Activated naive CD8-positive, alpha-beta T cell (primary cell): Measurements from ENCODE around the gene ADGRG3.

Source experiments
- H3K27ac Mint-ChIP-seq: one replicate; pipeline ENCODE4 v1.8.0; 2021; ENCODE audit warnings: mixed read lengths
- H3K27me3 Mint-ChIP-seq: one replicate; pipeline ENCODE4 v1.8.0; 2021; ENCODE audit warnings: mixed read lengths
- H3K36me3 Mint-ChIP-seq: one replicate; pipeline ENCODE4 v1.8.0; 2021; ENCODE audit warnings: mixed read lengths
- H3K4me1 Mint-ChIP-seq: one replicate; pipeline ENCODE4 v1.8.0; 2021; ENCODE audit warnings: low read depth, mixed read lengths
- H3K4me3 Mint-ChIP-seq: one replicate; pipeline ENCODE4 v1.8.0; 2021; ENCODE audit warnings: mild to moderate bottlenecking, mixed read lengths
- H3K9me3 Mint-ChIP-seq: one replicate; pipeline ENCODE4 v1.8.0; 2021; ENCODE audit warnings: low read depth, mixed read lengths

Gene ADGRG3

DNA sequence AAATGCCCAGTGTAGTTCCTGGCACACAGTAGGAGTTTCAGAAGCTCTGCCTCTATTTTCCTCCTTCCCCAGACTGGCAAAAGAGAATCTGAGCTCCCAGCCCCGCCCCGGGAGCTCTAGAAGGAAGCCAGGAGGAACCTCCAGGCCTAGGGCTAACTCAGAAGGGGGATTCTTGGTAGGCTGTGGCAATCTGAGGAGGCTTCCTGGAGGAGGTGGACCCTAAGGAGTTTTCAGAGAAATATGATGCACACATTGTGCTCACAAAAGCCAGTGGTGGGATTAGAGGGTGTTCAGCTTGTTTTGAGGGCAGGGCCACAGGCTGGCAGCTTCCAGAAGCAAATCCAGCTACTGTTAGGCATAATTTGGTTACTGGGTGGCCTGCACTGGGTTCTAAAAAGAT lies 29.7 kb upstream of the ADGRG3 start:
- no peaks in the 10 kb centered on the region for H3K9me3 Mint-ChIP-seq

DNA sequence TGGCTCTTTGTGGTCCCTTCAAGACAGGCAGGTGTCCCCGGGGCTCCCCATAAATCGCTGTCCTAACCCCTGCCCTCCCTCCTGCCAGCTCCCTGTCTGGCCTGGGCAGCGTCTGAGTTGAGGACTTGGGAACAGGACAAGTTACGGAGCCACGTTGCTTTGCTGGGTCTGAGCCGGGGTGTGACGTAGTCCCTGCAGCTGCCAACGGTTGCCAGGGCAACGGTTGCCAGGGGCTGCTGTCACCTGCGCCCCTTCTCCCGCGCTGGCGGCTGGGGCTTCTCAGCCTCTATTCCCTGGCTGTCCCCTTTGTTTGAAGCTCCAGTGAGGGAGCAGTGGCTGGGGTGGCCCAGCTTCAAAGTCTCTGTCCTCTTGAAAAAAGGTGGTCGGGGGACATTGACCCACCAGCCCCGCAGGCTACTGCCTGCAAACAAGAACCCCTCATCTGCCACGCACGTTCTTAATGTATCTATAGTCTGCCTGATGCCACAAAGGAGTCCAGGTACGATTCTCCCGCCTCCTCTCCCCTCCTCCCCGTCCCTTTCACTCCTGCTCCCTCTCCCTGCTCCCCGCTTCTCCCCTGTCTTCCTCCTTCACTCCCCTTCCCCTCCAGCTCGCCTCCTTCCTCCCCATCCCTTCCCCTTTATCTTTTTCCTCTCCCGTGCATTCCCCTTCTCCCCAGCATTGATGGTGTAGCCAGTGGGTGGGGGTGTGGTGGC lies 28.8 kb upstream of the ADGRG3 start:
- Mint-ChIP-seq H3K4me3 (no peak overlapping the region), H3K36me3 (no peaks in the 10 kb centered on the region), H3K27ac (no peak overlapping the region), H3K4me1 (peaks cover 3% of the 10 kb centered on the region), H3K9me3 (no peaks in the 10 kb centered on the region), H3K27me3 (no peaks in the 10 kb centered on the region)

More for the DNA sequence above, 29.7 kb upstream of the ADGRG3 start:
- Mint-ChIP-seq H3K27ac (no peak overlapping the region), H3K36me3 (no peaks in the 10 kb centered on the region), H3K27me3 (no peaks in the 10 kb centered on the region), H3K4me1 (peaks cover 3% of the 10 kb centered on the region), H3K4me3 (no peak overlapping the region)

DNA sequence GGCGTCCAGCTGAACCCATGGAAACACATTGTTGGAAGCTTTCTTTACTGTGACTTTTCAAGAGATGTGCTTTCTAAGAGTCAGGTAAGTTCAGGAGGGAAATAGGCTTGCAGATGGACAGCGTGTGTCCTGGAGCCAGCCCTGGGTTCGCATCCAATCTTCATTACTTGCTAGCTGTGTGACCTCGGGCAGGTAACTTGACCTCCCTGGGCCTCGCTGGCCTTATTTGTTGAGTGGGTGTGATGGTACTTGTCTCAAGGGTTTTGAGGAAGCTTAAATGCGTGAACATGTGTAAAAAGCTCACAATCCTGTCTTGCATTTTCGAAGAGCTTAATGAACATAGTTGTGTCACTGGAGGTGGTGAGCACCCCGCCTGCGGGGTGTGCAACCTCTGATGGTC lies 27.9 kb upstream of the ADGRG3 start:
- H3K4me3 Mint-ChIP-seq = no peak overlapping the region
- H3K4me1 Mint-ChIP-seq = peaks cover 3% of the 10 kb centered on the region
- no peaks in the 10 kb centered on the region for H3K27me3 Mint-ChIP-seq
- H3K9me3 Mint-ChIP-seq = no peaks in the 10 kb centered on the region
- peak overlapping the region; percentile 42 for H3K27ac Mint-ChIP-seq
- H3K36me3 Mint-ChIP-seq = no peaks in the 10 kb centered on the region

DNA sequence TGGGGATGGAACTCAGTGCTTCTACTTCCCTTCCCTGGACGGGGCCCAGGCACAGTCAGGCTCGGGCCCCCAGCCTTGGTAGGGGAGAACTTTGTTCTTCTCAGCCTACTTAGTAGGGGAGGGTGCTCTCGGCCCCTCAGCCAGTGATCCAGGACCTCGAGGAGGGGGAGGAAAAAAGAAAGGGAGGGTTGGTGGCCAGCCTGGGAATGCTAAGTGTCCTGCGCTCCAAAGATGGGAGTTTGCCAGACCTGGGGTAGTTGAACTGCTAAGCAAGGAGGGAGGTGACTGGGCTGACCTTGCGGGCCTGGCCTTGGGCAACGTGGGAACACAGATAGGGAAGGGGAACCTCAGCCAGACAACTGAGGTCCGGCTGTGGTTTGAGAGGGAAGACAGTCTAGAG lies 27.5 kb upstream of the ADGRG3 start:
- no peak overlapping the region for H3K4me3 Mint-ChIP-seq
- H3K9me3 Mint-ChIP-seq = no peaks in the 10 kb centered on the region

DNA sequence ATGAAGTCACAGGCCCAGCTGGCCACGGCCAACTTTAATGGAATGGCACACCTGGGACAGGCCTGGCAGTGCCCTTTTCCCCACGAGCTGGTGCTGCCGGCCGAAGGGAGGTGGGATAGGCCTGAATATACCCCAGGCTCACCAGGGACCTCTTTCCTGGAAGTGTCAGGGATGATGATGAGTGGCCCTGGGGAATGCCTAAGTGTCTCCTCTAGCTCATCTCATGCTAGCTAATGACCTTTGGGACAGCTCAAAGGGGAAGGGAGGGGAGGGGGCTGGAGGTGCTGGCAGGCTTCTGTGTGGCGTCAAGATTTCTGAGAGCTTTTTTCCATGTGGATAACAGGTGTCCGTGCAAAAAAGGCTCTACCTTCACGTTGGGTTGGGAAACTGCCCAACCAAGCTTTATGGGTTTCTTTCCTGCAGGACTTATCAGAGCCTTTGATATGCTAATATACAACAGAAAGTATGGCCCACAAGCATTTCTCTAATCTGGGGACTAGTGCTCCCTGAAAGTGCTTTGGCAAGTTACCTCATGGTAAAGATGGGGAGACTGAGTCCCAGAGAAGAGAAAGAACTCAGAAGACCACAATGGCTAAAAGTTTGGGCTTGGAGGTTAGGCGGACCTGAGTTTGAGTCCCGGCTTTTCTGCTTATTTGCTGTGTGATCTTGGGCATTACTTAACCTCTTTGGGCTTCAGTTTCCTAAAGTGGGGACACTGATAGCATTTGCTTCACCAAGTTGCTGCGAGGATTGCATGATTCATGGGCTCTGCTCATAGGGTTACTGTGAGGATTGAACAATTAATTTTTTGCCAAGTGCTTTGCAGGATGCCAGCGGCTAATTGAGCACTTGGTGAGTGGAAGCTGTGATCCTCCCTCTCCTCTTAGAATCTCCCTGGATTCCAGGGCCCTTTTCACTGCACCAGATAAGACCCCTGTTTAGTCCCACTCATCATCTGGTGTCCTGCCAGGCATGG lies 25.7 kb upstream of the ADGRG3 start:
- Mint-ChIP-seq H3K36me3 (no peaks in the 10 kb centered on the region), H3K4me1 (peaks cover 10% of the 10 kb centered on the region), H3K4me3 (no peak overlapping the region), H3K27me3 (no peaks in the 10 kb centered on the region), H3K9me3 (no peaks in the 10 kb centered on the region), H3K27ac (peak overlapping the region; percentile 16)

More for the DNA sequence above, 27.5 kb upstream of the ADGRG3 start:
- H3K27me3 Mint-ChIP-seq = no peaks in the 10 kb centered on the region
- peak overlapping the region; percentile 42 for H3K27ac Mint-ChIP-seq
- H3K36me3 Mint-ChIP-seq = no peaks in the 10 kb centered on the region
- peaks cover 3% of the 10 kb centered on the region for H3K4me1 Mint-ChIP-seq

DNA sequence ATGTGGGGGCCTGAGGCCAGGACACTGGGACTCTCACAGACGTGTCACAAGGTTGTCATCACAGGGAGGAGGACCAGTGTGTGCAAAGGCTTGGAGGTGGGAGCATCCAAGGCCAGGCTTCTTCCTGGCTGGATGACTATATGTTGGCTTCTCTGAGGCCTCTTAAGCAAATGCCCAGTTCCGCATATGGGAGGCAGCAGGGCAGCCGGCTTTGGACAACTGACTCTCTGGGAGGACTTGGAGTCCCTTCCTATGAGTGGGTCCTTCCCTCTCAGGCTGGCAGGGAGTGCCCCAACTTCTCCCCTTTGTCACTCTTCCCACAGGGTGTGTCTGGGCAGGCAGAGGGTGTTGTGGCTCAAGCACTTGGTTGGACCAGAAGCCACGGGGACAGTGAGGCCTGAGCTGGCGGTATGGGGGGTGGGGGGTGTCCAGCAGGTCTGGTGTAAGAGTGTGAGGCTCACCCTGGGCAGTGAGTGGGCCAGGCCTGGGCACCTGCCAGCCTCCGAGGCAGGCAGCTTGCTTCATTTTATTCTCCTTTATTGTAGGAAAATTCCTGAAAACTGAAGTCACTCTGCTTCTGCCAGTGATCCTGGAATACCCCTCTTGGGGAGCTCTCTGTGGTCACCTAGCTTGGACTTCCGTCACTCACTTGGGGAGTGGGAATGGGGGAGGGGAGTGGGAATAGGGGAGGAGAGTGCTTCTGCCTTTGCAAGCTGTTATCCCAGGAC lies 24.8 kb upstream of the ADGRG3 start:
- Mint-ChIP-seq H3K4me1 (peaks cover 19% of the 10 kb centered on the region), H3K4me3 (no peak overlapping the region), H3K27ac (no peak overlapping the region), H3K27me3 (no peaks in the 10 kb centered on the region), H3K9me3 (no peaks in the 10 kb centered on the region), H3K36me3 (no peaks in the 10 kb centered on the region)

DNA sequence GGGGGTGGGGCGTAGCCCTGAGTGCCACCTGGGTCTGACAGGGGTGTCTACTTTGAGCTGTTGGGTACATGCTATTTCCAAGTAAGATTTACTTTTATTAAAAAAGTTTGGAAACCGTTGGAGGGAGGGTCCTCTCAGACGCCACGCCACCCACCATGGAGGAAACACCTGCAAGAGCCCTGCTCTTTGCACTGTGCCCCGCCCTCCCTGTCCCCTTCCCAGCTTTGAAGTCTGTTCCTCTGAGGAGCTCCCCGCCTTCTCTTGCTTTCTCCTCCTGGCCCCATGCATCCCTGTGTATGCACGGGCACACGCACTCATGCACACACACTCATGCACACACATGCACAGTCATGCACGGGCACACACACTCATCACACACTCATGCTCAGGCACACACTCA lies 24.2 kb upstream of the ADGRG3 start:
- no peak overlapping the region for H3K27ac Mint-ChIP-seq
- H3K4me1 Mint-ChIP-seq = peaks cover 24% of the 10 kb centered on the region
- no peaks in the 10 kb centered on the region for H3K36me3 Mint-ChIP-seq
- H3K9me3 Mint-ChIP-seq = no peaks in the 10 kb centered on the region
- H3K4me3 Mint-ChIP-seq = no peak overlapping the region
- H3K27me3 Mint-ChIP-seq = no peaks in the 10 kb centered on the region

DNA sequence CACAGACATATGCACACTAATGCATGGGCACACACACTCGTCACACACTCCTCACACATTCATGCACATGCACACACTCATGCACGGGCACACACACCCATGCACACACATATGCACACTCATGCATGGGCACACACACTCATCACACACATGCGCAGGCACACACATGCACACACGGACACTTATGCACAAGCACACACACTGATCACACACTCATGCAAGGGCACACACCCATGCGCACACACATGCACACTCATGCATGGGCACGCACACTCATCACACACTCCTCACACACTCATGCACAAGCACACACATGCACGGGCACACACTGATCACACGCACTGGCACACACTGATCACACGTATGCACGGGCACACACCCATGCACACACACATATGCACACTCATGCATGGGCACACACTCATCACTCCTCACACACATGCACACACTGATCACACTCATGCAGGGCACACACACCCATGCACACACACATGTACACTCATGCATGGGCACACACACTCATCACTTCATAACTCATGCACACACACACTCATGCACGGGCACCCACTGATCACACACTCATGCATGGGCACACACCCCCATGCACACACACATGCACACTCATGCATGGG lies 23.6 kb upstream of the ADGRG3 start:
- Mint-ChIP-seq H3K9me3 (no peaks in the 10 kb centered on the region), H3K4me3 (no peak overlapping the region), H3K27ac (no peak overlapping the region), H3K27me3 (no peaks in the 10 kb centered on the region), H3K36me3 (no peaks in the 10 kb centered on the region), H3K4me1 (peaks cover 25% of the 10 kb centered on the region)

DNA sequence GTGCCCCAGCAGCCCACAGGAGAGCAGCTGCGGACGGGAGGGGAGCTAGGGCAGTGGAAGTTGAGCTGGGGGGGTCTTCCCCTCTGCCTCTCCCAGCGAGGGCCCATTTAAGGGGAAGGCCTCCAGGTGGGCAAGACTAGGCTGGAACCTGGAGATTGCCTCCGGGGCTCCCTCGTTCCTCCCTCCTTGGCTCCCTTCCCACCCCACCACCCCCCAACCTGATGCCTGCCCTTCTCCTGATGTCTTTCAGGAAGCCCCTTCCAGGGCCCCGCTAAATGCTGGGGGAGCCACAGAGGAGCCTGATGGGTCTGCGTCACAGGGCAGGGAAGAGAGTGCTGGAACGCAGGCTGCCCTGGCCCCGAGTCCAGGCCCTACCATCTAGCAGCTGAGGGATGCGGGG lies 22.9 kb upstream of the ADGRG3 start:
- Mint-ChIP-seq H3K9me3 (no peaks in the 10 kb centered on the region), H3K4me1 (peaks cover 25% of the 10 kb centered on the region), H3K4me3 (no peak overlapping the region), H3K27ac (no peak overlapping the region), H3K27me3 (no peaks in the 10 kb centered on the region), H3K36me3 (no peaks in the 10 kb centered on the region)

DNA sequence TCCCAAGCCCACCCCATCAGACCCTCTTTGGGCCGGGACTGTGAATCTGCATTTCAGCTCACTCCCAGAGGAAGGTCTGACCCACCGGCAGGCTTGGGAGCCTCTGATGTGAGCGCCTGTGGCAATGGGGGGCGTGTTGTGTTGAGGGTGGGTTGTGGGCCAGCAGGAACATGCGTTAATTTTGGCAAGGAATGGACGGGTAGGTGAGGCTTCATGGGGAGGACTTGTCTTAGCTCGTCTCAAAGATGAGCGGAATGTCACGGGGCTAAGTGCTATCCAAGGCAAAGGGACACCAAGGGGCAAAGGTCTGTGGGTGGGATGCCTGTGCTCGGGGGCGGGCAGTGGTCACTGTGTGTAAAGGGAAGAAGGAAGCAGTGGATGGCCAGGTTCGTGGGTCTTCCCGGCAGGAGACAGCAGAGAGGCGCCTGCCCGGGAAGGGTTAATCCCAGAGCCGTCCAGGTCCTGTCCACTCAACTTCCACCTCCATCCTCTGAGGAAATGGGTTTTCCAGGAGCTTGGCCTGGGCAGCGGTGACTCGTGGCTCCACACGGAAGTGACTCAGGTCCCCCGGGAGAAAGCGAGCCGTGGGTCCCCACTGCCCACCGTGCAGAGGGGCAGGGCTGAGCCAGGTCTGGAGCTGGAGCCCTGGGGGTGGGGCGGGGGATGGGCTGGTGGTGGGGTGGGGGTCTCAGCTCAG lies 22.3 kb upstream of the ADGRG3 start:
- H3K27ac Mint-ChIP-seq = peak overlapping the region; percentile 46
- no peaks in the 10 kb centered on the region for H3K27me3 Mint-ChIP-seq
- no peaks in the 10 kb centered on the region for H3K9me3 Mint-ChIP-seq
- no peaks in the 10 kb centered on the region for H3K36me3 Mint-ChIP-seq
- H3K4me1 Mint-ChIP-seq = peaks cover 25% of the 10 kb centered on the region
- no peak overlapping the region for H3K4me3 Mint-ChIP-seq

DNA sequence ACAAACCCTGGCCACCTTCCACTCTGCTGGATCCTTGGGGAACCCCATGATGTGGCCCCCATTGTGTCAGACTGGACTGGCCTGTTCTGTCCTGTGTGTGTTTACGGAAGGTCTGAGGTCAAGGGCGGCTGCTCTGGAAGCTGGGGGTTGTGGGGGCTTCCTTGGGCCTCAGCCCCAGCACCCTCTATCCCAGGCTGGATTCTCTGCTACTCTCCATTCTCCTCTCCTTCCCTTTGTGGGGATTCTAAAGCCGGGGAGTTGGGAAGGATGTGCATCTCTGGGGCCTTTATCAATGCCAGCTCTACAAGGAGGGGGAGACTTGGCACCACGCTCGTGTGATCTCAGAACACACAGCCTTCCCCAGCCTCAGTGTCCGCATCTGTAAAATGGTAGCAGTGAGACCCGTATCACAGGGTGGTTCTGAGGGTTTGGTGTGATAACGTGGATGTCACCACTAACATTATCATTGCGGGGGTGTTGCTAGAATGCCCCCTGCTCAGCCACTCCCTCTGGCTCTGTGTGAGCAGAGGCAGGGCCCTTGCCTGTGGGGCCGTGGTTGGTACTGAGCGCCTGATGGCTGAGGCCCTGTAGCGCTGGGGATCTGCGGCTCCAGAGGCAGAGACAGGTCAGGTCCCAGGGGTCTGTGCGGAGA lies 21.6 kb upstream of the ADGRG3 start:
- H3K4me1 Mint-ChIP-seq = peaks cover 25% of the 10 kb centered on the region
- H3K9me3 Mint-ChIP-seq = no peaks in the 10 kb centered on the region
- no peak overlapping the region for H3K4me3 Mint-ChIP-seq
- H3K27me3 Mint-ChIP-seq = no peaks in the 10 kb centered on the region
- H3K36me3 Mint-ChIP-seq = no peaks in the 10 kb centered on the region
- no peak overlapping the region for H3K27ac Mint-ChIP-seq

DNA sequence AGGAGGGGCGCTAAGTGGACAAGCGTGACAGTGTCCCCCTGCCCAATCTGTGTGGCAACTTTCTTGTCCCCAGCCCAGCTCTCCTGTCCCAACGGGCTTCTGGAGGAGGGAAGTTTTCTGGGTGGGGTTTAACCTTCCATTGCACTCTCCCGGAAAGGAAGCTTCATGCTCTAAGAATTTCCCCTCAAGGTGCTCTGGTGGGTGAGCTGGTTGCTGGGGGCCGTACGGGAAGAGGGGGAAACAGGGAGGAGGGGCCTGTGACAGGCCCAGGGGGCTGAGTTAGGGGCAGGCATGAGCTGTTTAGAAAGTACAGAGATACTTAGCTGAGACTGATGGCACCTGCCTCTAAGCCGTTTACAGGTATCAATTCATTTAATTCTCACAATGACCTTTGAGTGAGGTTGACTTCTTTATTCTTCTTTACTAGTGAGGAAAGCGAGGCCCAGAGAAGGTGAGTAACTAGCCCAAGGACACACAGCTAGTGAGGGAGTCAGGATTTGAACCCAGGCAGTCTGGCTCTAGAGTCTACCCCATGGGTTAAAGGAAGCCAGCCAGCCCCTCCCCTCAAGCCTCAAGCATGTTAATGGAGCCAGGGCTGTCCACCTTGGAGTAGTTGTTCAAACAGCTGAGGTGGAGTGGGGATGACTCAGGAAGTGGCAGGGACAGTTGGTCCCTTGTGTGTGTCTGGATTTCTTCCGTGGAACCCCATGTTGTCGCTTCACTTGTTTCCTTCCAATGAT lies 20.8 kb upstream of the ADGRG3 start:
- H3K4me1 Mint-ChIP-seq = peaks cover 28% of the 10 kb centered on the region
- H3K4me3 Mint-ChIP-seq = no peak overlapping the region

DNA sequence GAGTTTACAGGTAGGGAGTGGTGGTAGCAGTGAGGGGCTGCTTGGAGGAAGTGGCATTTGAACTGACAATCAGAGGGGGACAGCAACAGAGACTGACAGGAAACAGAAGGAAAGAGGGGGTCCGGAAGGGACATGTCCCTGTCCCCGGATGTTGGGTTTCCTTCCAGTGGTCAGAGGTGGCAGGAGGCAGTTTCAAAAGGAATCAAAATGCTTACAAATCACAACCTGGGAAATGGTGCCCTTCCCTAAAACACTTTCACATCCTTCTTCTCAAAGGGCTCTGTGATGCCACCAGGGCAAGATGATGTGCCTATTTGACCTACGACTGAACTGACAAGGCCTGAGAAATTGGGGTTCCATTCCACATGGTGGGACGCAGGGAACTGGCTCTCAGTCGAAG lies 20.0 kb upstream of the ADGRG3 start:
- H3K27ac Mint-ChIP-seq = peak overlapping the region; percentile 62
- H3K4me1 Mint-ChIP-seq = peaks cover 28% of the 10 kb centered on the region
- H3K27me3 Mint-ChIP-seq = no peaks in the 10 kb centered on the region
- no peak overlapping the region for H3K4me3 Mint-ChIP-seq
- no peaks in the 10 kb centered on the region for H3K36me3 Mint-ChIP-seq
- no peaks in the 10 kb centered on the region for H3K9me3 Mint-ChIP-seq

More for the DNA sequence above, 20.8 kb upstream of the ADGRG3 start:
- Mint-ChIP-seq H3K9me3 (no peaks in the 10 kb centered on the region), H3K27ac (peak overlapping the region; percentile 62), H3K27me3 (no peaks in the 10 kb centered on the region), H3K36me3 (no peaks in the 10 kb centered on the region)
